Measurements from ENCODE around the gene ATF2. TPM values are rescaled to one million over a fixed set of nuclear protein-coding genes. Genes with fewer than 3 reads are reported as not detected.

ATF2 gene
- total and polyA plus RNA-seq, 11 donors, result 11.2 to 41.5 (median 24.8) TPM

DNA sequence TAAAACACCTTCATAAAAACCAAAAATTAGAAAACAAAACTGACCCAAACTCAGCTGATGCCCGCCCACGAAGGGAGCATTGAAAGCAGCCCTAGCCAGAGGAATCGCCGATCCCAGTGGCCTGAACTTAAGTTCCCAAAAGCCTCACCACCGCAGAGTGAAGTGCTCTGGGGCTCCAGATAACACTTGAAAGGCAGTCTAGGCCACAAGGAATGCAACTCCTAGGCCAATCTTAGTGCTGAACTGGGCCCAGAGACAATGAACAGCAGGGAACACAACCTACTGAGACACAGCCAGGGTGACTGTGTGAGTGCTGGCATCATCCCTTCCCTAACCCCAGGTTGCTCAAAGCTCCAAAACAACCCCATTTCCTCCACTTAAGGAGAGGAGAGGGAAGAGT lies 103.2 kb downstream of the ATF2 start:
- no peaks in the 10 kb centered on the region for H3K27me3 ChIP-seq
- WGBS, 4 donors, result 89 to 92% (median 90%) methylated on average over 5 of the region's 5 CpGs
- peaks cover 0 to 9% (median 2%) of the 10 kb centered on the region in 9 donors for H3K36me3 ChIP-seq
- intact Hi-C loops (cut with DNase I), result no loop called here
- no peak for DNase-seq
- H3K4me1 ChIP-seq, result peaks cover 0 to 3% (median 0%) of the 10 kb centered on the region in 12 donors
- no peak for TF ChIP-seq POLR2A (IDR thresholded peaks at IDR 0.05)
- TF ChIP-seq, protein P1, sequence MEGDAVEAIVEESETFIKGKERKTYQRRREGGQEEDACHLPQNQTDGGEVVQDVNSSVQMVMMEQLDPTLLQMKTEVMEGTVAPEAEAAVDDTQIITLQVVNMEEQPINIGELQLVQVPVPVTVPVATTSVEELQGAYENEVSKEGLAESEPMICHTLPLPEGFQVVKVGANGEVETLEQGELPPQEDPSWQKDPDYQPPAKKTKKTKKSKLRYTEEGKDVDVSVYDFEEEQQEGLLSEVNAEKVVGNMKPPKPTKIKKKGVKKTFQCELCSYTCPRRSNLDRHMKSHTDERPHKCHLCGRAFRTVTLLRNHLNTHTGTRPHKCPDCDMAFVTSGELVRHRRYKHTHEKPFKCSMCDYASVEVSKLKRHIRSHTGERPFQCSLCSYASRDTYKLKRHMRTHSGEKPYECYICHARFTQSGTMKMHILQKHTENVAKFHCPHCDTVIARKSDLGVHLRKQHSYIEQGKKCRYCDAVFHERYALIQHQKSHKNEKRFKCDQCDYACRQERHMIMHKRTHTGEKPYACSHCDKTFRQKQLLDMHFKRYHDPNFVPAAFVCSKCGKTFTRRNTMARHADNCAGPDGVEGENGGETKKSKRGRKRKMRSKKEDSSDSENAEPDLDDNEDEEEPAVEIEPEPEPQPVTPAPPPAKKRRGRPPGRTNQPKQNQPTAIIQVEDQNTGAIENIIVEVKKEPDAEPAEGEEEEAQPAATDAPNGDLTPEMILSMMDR (IDR thresholded peaks at IDR 0.05), result no peak
- no peaks in the 10 kb centered on the region for H3K9me3 ChIP-seq
- ATAC-seq, result no peak
- H3K27ac ChIP-seq, result no peak overlapping the region
- no peak overlapping the region for H3K4me3 ChIP-seq

DNA sequence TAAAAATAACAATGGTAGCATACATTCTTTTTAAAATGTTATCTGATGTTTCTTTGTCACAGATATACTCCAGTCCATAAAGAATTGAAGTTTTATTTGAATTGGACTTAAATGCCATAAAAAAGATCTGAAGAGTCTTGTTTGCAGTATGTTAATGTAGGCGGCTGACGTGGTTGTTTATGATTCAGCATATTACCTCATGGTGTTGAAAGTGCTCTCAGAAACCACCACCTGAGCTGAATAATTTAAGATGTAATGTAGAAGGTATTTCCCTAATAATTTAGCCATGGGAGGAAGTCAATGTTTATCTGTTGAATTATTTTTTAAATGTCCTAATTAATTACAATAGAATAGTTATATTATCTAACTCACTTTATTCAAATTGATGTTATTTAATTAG lies 104.3 kb downstream of the ATF2 start:
- Histone ChIP-seq H3K4me1 (peaks cover 0 to 3% (median 0%) of the 10 kb centered on the region in 12 donors), H3K4me3 (no peak overlapping the region), H3K27ac (no peak overlapping the region), H3K9me3 (no peaks in the 10 kb centered on the region), H3K36me3 (peaks cover 0 to 9% (median 2%) of the 10 kb centered on the region in 9 donors), H3K27me3 (no peaks in the 10 kb centered on the region)
- WGBS, 4 donors, result 93 to 99% (median 97%) methylated on average over 2 of the region's 2 CpGs
- no peak for DNase-seq
- intact Hi-C loops (cut with DNase I), result no loop called here
- TF ChIP-seq POLR2A (IDR thresholded peaks at IDR 0.05), result no peak
- TF ChIP-seq, protein P1 (IDR thresholded peaks at IDR 0.05), result no peak
- ATAC-seq, result no peak

DNA sequence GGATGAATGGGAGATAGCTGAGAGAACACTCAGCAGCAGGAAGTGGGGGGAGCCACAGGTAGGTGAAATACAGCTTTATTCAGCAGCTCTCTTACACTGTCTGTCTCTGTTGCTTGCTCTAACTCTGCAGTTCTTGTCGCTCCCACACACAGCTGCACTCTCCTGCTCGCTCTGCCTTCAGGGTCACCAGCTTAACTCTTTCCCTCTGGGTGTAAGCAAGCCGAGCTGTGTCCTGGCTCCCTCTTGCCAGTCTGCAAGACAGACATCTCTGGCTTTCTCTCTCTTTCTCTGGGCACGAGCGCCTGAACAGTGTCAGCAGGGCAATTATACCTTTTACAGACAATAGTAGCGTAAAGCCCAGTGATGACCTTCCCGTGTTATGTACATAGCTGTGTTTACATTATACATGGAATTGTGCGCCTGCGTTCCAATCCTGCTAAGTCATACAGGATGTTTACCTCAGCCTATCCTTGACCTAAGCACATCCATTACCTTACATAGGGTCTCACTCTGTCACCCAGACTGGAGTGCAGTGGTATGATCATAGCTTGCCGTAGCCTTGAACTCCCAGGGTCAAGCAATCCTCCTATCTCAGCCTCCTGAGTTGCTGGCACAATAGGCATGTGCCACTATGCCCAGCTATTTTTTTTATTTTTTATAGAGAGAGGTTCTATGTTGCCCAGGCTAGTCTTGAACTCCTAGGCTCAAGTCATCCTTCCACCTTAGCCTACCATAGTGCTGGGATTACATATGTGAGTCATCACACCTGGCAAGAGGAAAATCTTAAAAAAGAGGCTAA lies 105.0 kb downstream of the ATF2 start:
- Histone ChIP-seq H3K4me3 (no peak overlapping the region), H3K27ac (no peak overlapping the region), H3K9me3 (no peaks in the 10 kb centered on the region), H3K27me3 (no peaks in the 10 kb centered on the region), H3K36me3 (peaks cover 0 to 9% (median 2%) of the 10 kb centered on the region in 9 donors), H3K4me1 (peaks cover 0 to 3% (median 0%) of the 10 kb centered on the region in 12 donors)
- WGBS, 4 donors, result 97% methylated on average over 10 of the region's 10 CpGs
- DNase-seq (no peak), ATAC-seq (no peak)
- TF ChIP-seq POLR2A (IDR thresholded peaks at IDR 0.05), result no peak
- TF ChIP-seq, protein P1 (IDR thresholded peaks at IDR 0.05), result no peak
- intact Hi-C loops (cut with DNase I), result no loop called here

DNA sequence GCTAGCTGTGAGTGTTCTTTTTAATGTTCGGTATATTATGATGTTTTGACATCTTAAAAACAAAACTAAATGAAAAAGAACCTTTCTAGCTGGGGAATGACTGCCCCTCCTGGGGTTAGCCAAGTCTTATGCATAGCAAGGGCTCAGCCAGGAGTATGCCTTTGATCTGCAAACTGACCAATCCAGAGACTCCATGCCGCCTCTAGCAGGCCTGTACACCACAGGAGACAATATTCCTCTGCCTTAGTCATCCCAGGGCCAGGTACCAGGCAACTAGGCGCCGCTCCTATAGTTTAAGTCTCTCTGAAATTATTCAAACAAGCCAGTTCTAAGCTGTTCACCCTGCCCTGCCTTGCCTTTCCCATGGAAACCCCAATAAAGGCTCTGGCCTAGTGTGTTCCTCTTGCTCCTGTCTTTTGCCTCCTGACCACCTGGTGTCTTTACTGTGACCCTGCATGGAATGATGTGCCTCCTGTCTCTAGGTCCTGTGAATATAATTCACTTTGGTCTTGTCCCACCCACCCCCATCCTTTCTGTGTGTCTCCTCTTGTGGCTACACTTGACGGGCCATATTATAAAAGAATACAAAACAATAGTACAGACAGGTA lies 110.8 kb downstream of the ATF2 start:
- WGBS, 4 donors, result 96 to 99% (median 97%) methylated on average over 5 of the region's 5 CpGs
- TF ChIP-seq POLR2A (IDR thresholded peaks at IDR 0.05), result no peak
- TF ChIP-seq, protein P1 (IDR thresholded peaks at IDR 0.05), result no peak
- no peaks in the 10 kb centered on the region for H3K9me3 ChIP-seq
- intact Hi-C loops (cut with DNase I), result no loop called here
- DNase-seq (no peak), ATAC-seq (no peak)
- H3K36me3 ChIP-seq, result no peaks in the 10 kb centered on the region
- H3K27ac ChIP-seq, result no peak overlapping the region
- no peaks in the 10 kb centered on the region for H3K27me3 ChIP-seq
- no peaks in the 10 kb centered on the region for H3K4me1 ChIP-seq
- no peak overlapping the region for H3K4me3 ChIP-seq

Data from heart left ventricle (tissue), 16 donors.